WI38 (cell line): Measurements from ENCODE around the gene SLC39A11.

Experiments
- H3K4me3 ChIP-seq: 2 replicates; pipeline ENCODE4 v1.5.1; 2011; ENCODE audit warnings: low read depth, mild to moderate bottlenecking, control low read depth, low read length
- CTCF ChIP-seq: IDR thresholded peaks from 2 replicates; pipeline ENCODE4 v1.5.1; 2012; ENCODE audit warnings: low read depth, mild to moderate bottlenecking, control low read depth, low read length

The SLC39A11 gene

DNA sequence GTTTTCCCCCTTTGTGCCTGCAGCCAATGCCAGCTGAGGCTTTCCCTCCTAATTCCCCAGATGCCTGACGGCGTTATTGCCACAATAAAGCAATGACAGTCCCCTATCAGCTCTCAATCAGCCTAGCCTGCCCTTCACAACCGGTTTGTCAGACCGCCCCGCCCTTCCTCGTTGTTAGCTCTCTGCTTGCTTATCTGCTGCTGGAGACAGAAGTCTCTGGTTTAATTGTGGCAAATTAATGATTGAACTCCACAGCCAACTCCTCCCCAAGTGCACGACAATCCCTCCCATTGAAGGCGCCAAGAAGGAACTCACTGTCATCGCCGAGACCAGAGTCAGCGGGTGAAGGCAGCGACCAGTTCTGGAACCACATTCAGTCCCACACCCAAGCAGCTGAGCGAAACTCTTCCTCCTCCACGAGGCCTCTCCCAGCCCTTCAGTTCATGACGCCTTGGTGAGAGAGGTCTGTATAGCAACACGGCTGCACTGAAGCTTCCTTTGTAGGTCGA lies 474.4 kb downstream of the SLC39A11 start:
- no peak for TF ChIP-seq CTCF
- H3K4me3 ChIP-seq, result no peak overlapping the region

GRCh38 chr17:72617557-72617956 lies 474.9 kb downstream of the SLC39A11 start:
- TF ChIP-seq CTCF, result no peak

GRCh38 chr17:72616447-72616846 lies 476.0 kb downstream of the SLC39A11 start:
- TF ChIP-seq CTCF, result no peak
- no peak overlapping the region for H3K4me3 ChIP-seq

More at GRCh38 chr17:72617557-72617956, 474.9 kb downstream of the SLC39A11 start:
- no peak overlapping the region for H3K4me3 ChIP-seq

DNA sequence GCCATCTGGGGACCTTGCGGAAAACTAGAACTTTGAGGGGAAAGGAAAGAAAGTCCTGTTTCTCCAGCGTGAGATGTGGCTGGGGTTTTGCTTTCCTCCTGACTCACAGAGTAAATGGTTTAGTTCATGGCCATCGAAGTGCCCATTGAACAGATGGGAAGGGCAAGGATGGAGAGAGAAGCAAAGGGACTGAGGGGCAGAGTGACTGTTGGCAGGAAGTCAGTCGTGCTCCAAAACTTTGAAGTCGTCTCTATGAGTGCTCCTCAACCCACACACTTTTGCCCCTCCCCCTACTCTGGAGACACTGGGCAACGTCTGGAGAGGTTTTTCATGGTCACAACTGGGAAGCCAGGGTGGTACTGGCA lies 476.9 kb downstream of the SLC39A11 start:
- no peak overlapping the region for H3K4me3 ChIP-seq
- no peak for TF ChIP-seq CTCF

- no peak for TF ChIP-seq CTCF
- H3K4me3 ChIP-seq, result no peak overlapping the region
Measured at GRCh38 chr17:72614871-72615626, 477.4 kb downstream of the SLC39A11 start.

DNA sequence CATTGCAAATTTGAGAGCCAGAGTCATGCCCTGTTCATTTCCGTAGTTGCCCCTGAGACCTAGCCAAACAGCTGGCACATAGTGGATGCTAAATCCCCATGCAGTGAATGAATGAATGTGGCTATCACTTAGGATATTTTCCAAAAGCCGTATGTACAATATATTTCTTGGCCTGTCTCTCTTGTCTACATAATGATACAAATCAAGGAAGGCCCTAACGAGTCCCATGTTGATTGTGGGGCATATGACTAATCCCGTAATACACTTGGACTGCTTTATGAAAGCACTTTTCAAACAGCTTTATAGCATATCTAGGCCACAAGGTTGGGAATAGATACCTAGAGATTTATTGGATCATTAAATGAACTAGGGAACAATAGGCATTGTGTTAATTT lies 478.0 kb downstream of the SLC39A11 start:
- no peak for TF ChIP-seq CTCF
- H3K4me3 ChIP-seq, result no peak overlapping the region

GRCh38 chr17:72613806-72614292 lies 478.6 kb downstream of the SLC39A11 start:
- no peak overlapping the region for H3K4me3 ChIP-seq
- no peak for TF ChIP-seq CTCF
